Measurements from ENCODE around the gene IRF8.
A peak's percentile ranks its signal among the peaks of the same experiment; 100 is the strongest.
"Not testable (repeated sequence)": the region's sequence is repeated elsewhere in the genome, so short reads cannot be mapped to it uniquely, and the experiment has no call there.

Gene IRF8

GRCh38 chr16:85935391-85935973 lies 36.5 kb downstream of the IRF8 start:
- CTCF ChIA-PET = interaction anchor here (0.8 kb wide), 1 partner anchor 52 kb away, joined by 3 read pairs; no protein-coding TSS in a partner anchor
- Mint-ChIP-seq H3K27ac (peak overlapping the region; percentile 90), H3K27me3 (peaks cover 33% of the 10 kb centered on the region), H3K4me1 (peaks cover 34% of the 10 kb centered on the region), H3K4me3 (peak overlapping the region; percentile 62), H3K36me3 (no peaks in the 10 kb centered on the region), H3K9me3 (no peaks in the 10 kb centered on the region)
- DNase-seq = no peak

- Mint-ChIP-seq H3K4me1 (peaks cover 34% of the 10 kb centered on the region), H3K9me3 (no peaks in the 10 kb centered on the region), H3K4me3 (peak overlapping the region; percentile 62), H3K27ac (peak overlapping the region; percentile 90), H3K27me3 (peaks cover 33% of the 10 kb centered on the region), H3K36me3 (no peaks in the 10 kb centered on the region)
- peak; percentile 75 for DNase-seq
- CTCF ChIA-PET = interaction anchor here (1.1 kb wide), 1 partner anchor 117 kb away, joined by 3 read pairs; no protein-coding TSS in a partner anchor
Observed at GRCh38 chr16:85935974-85936760, 37.2 kb downstream of the IRF8 start.

DNA sequence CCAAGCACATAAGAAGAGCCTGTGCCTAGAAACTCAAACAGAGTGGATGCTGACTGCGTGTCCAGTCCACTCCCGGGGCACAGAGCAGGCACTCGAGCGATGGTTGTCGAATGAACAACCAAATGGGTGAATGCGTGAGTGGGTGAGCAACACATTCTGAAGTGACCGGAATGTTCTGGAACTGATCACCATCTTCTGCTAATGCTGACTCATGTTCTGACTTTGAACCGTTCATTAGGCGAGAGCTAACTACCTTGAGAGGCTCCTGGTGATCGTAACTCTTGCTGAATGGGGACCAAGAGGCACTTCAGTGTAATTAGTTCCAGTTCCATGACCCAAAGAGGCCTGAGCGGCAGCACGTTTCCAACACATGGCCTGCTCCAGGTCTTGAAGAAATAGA lies 37.9 kb downstream of the IRF8 start:
- Mint-ChIP-seq H3K9me3 (no peaks in the 10 kb centered on the region), H3K4me1 (peaks cover 34% of the 10 kb centered on the region), H3K36me3 (no peaks in the 10 kb centered on the region), H3K27me3 (peaks cover 36% of the 10 kb centered on the region), H3K27ac (peak overlapping the region; percentile 90), H3K4me3 (peak overlapping the region; percentile 62)
- DNase-seq = no peak
- CTCF ChIA-PET = interaction anchor here (1.1 kb wide), 1 partner anchor 118 kb away, joined by 3 read pairs; no protein-coding TSS in a partner anchor

GRCh38 chr16:85940214-85940613 lies 41.3 kb downstream of the IRF8 start:
- H3K4me3 Mint-ChIP-seq = no peak overlapping the region
- H3K27me3 Mint-ChIP-seq = peaks cover 51% of the 10 kb centered on the region
- no peaks in the 10 kb centered on the region for H3K9me3 Mint-ChIP-seq
- H3K4me1 Mint-ChIP-seq = peaks cover 26% of the 10 kb centered on the region
- no peaks in the 10 kb centered on the region for H3K36me3 Mint-ChIP-seq
- CTCF ChIA-PET = no interaction called here
- H3K27ac Mint-ChIP-seq = no peak overlapping the region
- DNase-seq = no peak

GRCh38 chr16:85941863-85942644 lies 43.1 kb downstream of the IRF8 start:
- Mint-ChIP-seq H3K36me3 (no peaks in the 10 kb centered on the region), H3K4me1 (peaks cover 18% of the 10 kb centered on the region), H3K9me3 (no peaks in the 10 kb centered on the region), H3K4me3 (no peak overlapping the region), H3K27ac (no peak overlapping the region), H3K27me3 (peaks cover 63% of the 10 kb centered on the region)
- DNase-seq = no peak
- CTCF ChIA-PET = no interaction called here

GRCh38 chr16:85942659-85943058 lies 43.7 kb downstream of the IRF8 start:
- H3K4me3 Mint-ChIP-seq, H3K36me3 Mint-ChIP-seq, H3K9me3 Mint-ChIP-seq, DNase-seq, CTCF ChIA-PET, H3K27ac Mint-ChIP-seq: not testable (repeated sequence)
- Mint-ChIP-seq H3K4me1 (peaks cover 20% of the 10 kb centered on the region), H3K27me3 (peaks cover 69% of the 10 kb centered on the region)

DNA sequence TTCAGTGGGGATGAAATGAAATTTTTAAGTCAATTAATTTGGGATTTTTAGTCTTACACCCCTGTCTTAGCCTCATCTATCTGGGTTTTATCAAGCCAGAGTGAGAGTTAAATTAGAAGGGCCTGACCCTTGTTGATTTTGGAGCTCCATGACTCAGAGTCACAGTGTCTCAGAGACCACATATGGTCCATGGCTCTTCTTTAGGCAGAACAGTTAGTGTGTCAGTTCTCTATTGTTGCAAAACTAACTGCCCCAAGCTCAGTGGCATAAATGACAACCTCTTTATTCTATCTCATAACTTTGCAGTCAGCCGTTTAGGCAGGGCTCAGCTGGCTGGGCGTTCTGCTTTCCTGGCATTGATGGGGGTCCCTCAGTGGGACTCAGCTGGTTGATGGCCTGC lies 44.7 kb downstream of the IRF8 start:
- Mint-ChIP-seq H3K4me3 (no peak overlapping the region), H3K4me1 (peaks cover 23% of the 10 kb centered on the region), H3K36me3 (no peaks in the 10 kb centered on the region), H3K27ac (no peak overlapping the region), H3K27me3 (peaks cover 71% of the 10 kb centered on the region), H3K9me3 (no peaks in the 10 kb centered on the region)
- CTCF ChIA-PET = no interaction called here
- DNase-seq = no peak

DNA sequence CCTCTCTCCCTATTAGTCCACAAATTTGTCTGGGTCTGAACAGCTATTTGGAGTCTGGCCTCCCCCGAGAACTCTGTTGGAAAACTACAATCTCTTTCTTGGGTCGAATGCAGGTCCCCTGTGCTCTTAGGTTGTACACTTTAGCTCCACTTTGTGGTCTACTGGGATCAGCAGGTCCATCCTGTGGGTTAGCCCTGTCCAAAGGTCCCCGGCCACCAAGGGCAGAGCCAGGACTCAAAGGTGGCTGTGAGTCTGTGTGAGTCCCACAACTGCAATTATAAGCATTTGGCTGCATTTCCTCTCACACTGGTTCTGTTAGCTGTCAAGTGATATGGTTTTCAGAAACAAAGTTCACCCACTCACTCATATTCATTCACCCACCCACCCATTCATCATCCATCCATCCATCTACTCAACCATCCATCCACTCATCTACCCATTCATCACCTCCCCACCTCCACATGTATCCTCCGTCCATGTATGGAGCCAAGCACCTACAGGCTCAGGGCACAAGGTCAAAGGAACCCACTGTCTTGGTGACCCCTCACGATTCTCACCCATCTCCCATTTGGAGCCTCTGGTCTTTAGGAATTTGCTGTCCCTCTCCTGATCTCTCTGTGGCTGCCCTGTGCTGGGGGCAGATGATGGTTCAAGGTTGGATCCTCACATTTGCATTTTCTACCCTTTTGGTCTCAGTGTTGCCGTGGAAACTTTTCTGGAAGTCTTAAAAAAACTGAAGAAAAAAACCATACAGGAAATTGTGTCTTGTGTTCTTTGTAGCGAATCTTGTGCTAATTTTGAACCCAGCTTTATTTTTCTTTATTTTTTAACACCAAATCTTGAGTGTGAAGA lies 45.8 kb downstream of the IRF8 start:
- Mint-ChIP-seq H3K27me3 (peaks cover 70% of the 10 kb centered on the region), H3K9me3 (no peaks in the 10 kb centered on the region), H3K27ac (no peak overlapping the region), H3K4me3 (no peak overlapping the region), H3K4me1 (peaks cover 23% of the 10 kb centered on the region), H3K36me3 (no peaks in the 10 kb centered on the region)
- DNase-seq = no peak
- CTCF ChIA-PET = no interaction called here

DNA sequence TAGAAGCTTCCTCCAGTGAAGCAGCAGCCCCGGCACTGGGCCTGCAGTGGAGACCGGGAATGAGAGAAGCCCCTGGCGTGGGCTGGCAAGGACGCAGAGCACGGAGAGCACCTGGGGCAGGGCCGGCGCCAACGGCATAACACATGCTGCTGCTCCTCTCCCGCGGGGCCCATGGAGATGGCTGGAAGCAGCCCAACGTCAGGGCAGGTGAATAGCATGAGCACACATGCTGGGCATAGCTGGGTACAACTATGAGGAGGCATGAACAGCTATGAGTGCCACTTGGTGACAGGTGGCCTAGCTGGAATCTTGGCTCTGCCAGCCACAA lies 46.4 kb downstream of the IRF8 start:
- CTCF ChIA-PET = no interaction called here
- no peak for DNase-seq
- Mint-ChIP-seq H3K36me3 (no peaks in the 10 kb centered on the region), H3K4me1 (peaks cover 23% of the 10 kb centered on the region), H3K27ac (no peak overlapping the region), H3K27me3 (peaks cover 70% of the 10 kb centered on the region), H3K4me3 (no peak overlapping the region), H3K9me3 (no peaks in the 10 kb centered on the region)

- Mint-ChIP-seq H3K27ac (no peak overlapping the region), H3K4me3 (no peak overlapping the region)
Observed at GRCh38 chr16:85946541-85947124, 47.7 kb downstream of the IRF8 start.

GRCh38 chr16:85947230-85948137 lies 48.5 kb downstream of the IRF8 start:
- CTCF ChIA-PET = no interaction called here
- Mint-ChIP-seq H3K36me3 (no peaks in the 10 kb centered on the region), H3K4me1 (peaks cover 23% of the 10 kb centered on the region), H3K4me3 (peak overlapping the region; percentile 64), H3K27ac (no peak overlapping the region), H3K27me3 (peaks cover 71% of the 10 kb centered on the region), H3K9me3 (no peaks in the 10 kb centered on the region)
- peak; percentile 57 for DNase-seq

More at GRCh38 chr16:85946541-85947124, 47.7 kb downstream of the IRF8 start:
- Mint-ChIP-seq H3K36me3 (no peaks in the 10 kb centered on the region), H3K27me3 (peaks cover 76% of the 10 kb centered on the region), H3K4me1 (peaks cover 23% of the 10 kb centered on the region), H3K9me3 (no peaks in the 10 kb centered on the region)
- DNase-seq = no peak
- CTCF ChIA-PET = no interaction called here

DNA sequence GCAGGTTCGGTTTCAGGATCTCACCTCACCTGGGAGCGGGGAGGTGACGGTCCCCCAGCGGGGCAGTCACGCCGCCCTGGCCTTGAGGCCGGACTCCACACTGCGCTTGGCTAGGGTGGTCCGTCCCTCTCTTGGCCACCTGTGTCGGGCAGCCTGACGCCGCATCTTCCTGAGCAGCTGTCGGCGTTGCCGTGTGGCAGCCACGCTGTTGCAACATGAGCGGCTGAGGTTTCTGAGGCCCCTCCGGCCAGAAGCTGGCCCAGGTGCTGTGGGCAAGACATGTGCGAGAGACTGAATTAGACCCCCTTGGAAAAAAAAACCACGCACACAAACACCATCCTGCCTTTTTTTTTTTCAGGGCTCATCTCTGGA lies 49.2 kb downstream of the IRF8 start:
- Mint-ChIP-seq H3K4me1 (peaks cover 23% of the 10 kb centered on the region), H3K4me3 (no peak overlapping the region), H3K27ac (no peak overlapping the region), H3K36me3 (no peaks in the 10 kb centered on the region), H3K27me3 (peaks cover 69% of the 10 kb centered on the region), H3K9me3 (no peaks in the 10 kb centered on the region)
- CTCF ChIA-PET = no interaction called here
- DNase-seq = no peak

Data from activated naive CD4-positive, alpha-beta T cell treated with anti-CD3 and anti-CD28 coated beads, Interleukin-2, amount 10 ng/mL, durations not matched to agents 7 days and 5 days (primary cell).